ENCODE results near the gene PLEKHA3. TPM values are rescaled to one million over a fixed set of nuclear protein-coding genes. Genes with fewer than 3 reads are reported as not detected.

The PLEKHA3 gene
- total and polyA plus RNA-seq, 2 experiments from 2014 or later: 8.8 to 15.2 TPM

DNA sequence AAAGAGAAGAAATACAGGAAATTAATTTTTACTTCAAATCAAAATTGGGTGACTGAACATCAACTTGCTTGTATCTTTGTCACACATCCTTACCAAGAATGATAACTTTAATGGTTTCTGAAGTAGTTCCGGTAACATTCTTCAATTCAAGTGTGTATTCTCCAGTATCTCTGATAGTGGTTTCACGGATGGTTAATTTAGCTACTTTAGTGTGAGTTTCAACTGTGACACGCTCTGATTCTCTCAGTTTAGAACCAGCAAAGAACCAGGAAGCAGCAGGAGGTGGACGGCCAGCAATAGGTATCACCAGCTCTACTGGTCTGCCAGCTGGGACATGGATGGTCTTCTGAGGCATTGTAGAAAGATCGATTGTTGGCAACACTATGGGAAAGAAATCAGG, 62.3 kb downstream of the PLEKHA3 start:
- Histone ChIP-seq H2AFZ (no peak overlapping the region), H3K79me2 (replicated peaks; ENCODE audit: insufficient read depth) (no peaks in the 10 kb centered on the region), H4K20me1 (replicated peaks; ENCODE audit: insufficient read depth) (peaks cover 9% of the 10 kb centered on the region), H3K27ac (ENCODE audit: low read depth) (no peak overlapping the region), H3K36me3 (ENCODE audit: insufficient read depth) (peaks cover 22% of the 10 kb centered on the region), H3K4me3 (no peak overlapping the region), H3F3A (replicated peaks; ENCODE audit: low read depth) (no peaks in the 10 kb centered on the region), H3K9me2 (ENCODE audit: insufficient read depth) (no peaks in the 10 kb centered on the region), H3K4me1 (ENCODE audit: insufficient read depth) (no peaks in the 10 kb centered on the region), H3K27me3 (ENCODE audit: insufficient read depth) (no peaks in the 10 kb centered on the region), H3K4me2 (no peak overlapping the region)
- Mint-ChIP-seq H3K27ac (no peak overlapping the region), H3K4me3 (no peak overlapping the region), H3K9me3 (no peaks in the 10 kb centered on the region), H3K27me3 (ENCODE audit: insufficient read depth, low read depth, poor library complexity) (no peaks in the 10 kb centered on the region), H3K4me1 (no peaks in the 10 kb centered on the region), H3K36me3 (ENCODE audit: low read depth) (peaks cover 24% of the 10 kb centered on the region; the same call in 2 of the 3 replicates)
- no peak for ATAC-seq
- DNase-seq (ENCODE audit: low spot score): no peak
- no peak for TF ChIP-seq ZNF114 (CRISPR knock-in tag; IDR thresholded peaks at IDR 0.05)
- TF ChIP-seq POLR2AphosphoS5 (IDR thresholded peaks at IDR 0.05; ENCODE audit: low read depth): no peak
- TF ChIP-seq STAT1 (IDR thresholded peaks at IDR 0.05; ENCODE audit: unreplicated experiment): no peak
- no peak for TF ChIP-seq EZH2 (IDR thresholded peaks at IDR 0.05; ENCODE audit: low read depth, unreplicated experiment)
- TF ChIP-seq, protein P1, sequence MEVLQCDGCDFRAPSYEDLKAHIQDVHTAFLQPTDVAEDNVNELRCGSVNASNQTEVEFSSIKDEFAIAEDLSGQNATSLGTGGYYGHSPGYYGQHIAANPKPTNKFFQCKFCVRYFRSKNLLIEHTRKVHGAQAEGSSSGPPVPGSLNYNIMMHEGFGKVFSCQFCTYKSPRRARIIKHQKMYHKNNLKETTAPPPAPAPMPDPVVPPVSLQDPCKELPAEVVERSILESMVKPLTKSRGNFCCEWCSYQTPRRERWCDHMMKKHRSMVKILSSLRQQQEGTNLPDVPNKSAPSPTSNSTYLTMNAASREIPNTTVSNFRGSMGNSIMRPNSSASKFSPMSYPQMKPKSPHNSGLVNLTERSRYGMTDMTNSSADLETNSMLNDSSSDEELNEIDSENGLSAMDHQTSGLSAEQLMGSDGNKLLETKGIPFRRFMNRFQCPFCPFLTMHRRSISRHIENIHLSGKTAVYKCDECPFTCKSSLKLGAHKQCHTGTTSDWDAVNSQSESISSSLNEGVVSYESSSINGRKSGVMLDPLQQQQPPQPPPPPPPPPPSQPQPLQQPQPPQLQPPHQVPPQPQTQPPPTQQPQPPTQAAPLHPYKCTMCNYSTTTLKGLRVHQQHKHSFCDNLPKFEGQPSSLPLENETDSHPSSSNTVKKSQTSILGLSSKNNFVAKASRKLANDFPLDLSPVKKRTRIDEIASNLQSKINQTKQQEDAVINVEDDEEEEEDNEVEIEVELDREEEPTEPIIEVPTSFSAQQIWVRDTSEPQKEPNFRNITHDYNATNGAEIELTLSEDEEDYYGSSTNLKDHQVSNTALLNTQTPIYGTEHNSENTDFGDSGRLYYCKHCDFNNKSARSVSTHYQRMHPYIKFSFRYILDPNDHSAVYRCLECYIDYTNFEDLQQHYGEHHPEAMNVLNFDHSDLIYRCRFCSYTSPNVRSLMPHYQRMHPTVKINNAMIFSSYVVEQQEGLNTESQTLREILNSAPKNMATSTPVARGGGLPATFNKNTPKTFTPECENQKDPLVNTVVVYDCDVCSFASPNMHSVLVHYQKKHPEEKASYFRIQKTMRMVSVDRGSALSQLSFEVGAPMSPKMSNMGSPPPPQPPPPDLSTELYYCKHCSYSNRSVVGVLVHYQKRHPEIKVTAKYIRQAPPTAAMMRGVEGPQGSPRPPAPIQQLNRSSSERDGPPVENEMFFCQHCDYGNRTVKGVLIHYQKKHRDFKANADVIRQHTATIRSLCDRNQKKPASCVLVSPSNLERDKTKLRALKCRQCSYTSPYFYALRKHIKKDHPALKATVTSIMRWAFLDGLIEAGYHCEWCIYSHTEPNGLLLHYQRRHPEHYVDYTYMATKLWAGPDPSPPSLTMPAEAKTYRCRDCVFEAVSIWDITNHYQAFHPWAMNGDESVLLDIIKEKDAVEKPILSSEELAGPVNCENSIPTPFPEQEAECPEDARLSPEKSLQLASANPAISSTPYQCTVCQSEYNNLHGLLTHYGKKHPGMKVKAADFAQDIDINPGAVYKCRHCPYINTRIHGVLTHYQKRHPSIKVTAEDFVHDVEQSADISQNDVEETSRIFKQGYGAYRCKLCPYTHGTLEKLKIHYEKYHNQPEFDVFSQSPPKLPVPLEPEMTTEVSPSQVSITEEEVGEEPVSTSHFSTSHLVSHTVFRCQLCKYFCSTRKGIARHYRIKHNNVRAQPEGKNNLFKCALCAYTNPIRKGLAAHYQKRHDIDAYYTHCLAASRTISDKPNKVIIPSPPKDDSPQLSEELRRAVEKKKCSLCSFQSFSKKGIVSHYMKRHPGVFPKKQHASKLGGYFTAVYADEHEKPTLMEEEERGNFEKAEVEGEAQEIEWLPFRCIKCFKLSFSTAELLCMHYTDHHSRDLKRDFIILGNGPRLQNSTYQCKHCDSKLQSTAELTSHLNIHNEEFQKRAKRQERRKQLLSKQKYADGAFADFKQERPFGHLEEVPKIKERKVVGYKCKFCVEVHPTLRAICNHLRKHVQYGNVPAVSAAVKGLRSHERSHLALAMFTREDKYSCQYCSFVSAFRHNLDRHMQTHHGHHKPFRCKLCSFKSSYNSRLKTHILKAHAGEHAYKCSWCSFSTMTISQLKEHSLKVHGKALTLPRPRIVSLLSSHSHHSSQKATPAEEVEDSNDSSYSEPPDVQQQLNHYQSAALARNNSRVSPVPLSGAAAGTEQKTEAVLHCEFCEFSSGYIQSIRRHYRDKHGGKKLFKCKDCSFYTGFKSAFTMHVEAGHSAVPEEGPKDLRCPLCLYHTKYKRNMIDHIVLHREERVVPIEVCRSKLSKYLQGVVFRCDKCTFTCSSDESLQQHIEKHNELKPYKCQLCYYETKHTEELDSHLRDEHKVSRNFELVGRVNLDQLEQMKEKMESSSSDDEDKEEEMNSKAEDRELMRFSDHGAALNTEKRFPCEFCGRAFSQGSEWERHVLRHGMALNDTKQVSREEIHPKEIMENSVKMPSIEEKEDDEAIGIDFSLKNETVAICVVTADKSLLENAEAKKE (CRISPR knock-in tag; IDR thresholded peaks at IDR 0.05): no peak
- TF ChIP-seq, protein P2, sequence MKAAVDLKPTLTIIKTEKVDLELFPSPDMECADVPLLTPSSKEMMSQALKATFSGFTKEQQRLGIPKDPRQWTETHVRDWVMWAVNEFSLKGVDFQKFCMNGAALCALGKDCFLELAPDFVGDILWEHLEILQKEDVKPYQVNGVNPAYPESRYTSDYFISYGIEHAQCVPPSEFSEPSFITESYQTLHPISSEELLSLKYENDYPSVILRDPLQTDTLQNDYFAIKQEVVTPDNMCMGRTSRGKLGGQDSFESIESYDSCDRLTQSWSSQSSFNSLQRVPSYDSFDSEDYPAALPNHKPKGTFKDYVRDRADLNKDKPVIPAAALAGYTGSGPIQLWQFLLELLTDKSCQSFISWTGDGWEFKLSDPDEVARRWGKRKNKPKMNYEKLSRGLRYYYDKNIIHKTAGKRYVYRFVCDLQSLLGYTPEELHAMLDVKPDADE (IDR thresholded peaks at IDR 0.05): no peak
- no peak for TF ChIP-seq NANOG (IDR thresholded peaks at IDR 0.05; ENCODE audit: borderline replicate concordance)
- no peak for TF ChIP-seq EZH2phosphoT487 (IDR thresholded peaks at IDR 0.05; ENCODE audit: unreplicated experiment)
- no peak for TF ChIP-seq CREB1 (CRISPR knock-in tag; IDR thresholded peaks at IDR 0.05; ENCODE audit: low read depth)
- TF ChIP-seq JUNB (IDR thresholded peaks at IDR 0.05; ENCODE audit: unreplicated experiment): no peak
- TF ChIP-seq, protein P3, sequence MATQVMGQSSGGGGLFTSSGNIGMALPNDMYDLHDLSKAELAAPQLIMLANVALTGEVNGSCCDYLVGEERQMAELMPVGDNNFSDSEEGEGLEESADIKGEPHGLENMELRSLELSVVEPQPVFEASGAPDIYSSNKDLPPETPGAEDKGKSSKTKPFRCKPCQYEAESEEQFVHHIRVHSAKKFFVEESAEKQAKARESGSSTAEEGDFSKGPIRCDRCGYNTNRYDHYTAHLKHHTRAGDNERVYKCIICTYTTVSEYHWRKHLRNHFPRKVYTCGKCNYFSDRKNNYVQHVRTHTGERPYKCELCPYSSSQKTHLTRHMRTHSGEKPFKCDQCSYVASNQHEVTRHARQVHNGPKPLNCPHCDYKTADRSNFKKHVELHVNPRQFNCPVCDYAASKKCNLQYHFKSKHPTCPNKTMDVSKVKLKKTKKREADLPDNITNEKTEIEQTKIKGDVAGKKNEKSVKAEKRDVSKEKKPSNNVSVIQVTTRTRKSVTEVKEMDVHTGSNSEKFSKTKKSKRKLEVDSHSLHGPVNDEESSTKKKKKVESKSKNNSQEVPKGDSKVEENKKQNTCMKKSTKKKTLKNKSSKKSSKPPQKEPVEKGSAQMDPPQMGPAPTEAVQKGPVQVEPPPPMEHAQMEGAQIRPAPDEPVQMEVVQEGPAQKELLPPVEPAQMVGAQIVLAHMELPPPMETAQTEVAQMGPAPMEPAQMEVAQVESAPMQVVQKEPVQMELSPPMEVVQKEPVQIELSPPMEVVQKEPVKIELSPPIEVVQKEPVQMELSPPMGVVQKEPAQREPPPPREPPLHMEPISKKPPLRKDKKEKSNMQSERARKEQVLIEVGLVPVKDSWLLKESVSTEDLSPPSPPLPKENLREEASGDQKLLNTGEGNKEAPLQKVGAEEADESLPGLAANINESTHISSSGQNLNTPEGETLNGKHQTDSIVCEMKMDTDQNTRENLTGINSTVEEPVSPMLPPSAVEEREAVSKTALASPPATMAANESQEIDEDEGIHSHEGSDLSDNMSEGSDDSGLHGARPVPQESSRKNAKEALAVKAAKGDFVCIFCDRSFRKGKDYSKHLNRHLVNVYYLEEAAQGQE (IDR thresholded peaks at IDR 0.05; ENCODE audit: unreplicated experiment): no peak
- TF ChIP-seq, protein P4, sequence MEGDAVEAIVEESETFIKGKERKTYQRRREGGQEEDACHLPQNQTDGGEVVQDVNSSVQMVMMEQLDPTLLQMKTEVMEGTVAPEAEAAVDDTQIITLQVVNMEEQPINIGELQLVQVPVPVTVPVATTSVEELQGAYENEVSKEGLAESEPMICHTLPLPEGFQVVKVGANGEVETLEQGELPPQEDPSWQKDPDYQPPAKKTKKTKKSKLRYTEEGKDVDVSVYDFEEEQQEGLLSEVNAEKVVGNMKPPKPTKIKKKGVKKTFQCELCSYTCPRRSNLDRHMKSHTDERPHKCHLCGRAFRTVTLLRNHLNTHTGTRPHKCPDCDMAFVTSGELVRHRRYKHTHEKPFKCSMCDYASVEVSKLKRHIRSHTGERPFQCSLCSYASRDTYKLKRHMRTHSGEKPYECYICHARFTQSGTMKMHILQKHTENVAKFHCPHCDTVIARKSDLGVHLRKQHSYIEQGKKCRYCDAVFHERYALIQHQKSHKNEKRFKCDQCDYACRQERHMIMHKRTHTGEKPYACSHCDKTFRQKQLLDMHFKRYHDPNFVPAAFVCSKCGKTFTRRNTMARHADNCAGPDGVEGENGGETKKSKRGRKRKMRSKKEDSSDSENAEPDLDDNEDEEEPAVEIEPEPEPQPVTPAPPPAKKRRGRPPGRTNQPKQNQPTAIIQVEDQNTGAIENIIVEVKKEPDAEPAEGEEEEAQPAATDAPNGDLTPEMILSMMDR (conservative IDR thresholded peaks at IDR 0.05; ENCODE audit: low read depth in 2 of 2): no peak
- TF ChIP-seq ZNF331 (CRISPR knock-in tag; IDR thresholded peaks at IDR 0.05; ENCODE audit: low read depth): no peak

All from GM23338 (cell line).